ENCODE measurements around the gene INSYN2A. TPM values are rescaled to one million over a fixed set of nuclear protein-coding genes. Genes with fewer than 3 reads are reported as not detected.

The INSYN2A gene
- total and polyA plus RNA-seq, 2 of the 13 experiments (the other 11 are each of a cell fraction or from before 2014, with no cell fraction given) = not detected

- H4K20me1 ChIP-seq (ENCODE audit: insufficient read depth, low read length) = no peaks in the 10 kb centered on the region; the same call in 1 of the 2 replicates
- intact Hi-C loops (cut with micrococcal nuclease; ENCODE audit: unreplicated experiment) (no loop called here), in situ Hi-C loops (cut with HindIII; ENCODE audit: extremely low pct_ligation_motif_present, low pct_unique_long_range_greater_than_20kb) (no loop called here)
- H3K4me3 ChIP-seq (replicated peaks in 1 of 3; ENCODE audit: insufficient read depth in 1 of 3, low read depth in 2 of 3, low read length in 3 of 3) = no peak overlapping the region
- no peak overlapping the region for H3K9ac ChIP-seq (ENCODE audit: insufficient read depth, low read depth, low read length)
- ChIA-PET CTCF (ENCODE audit: low intra/inter-chr PET ratio, low total read pairs) (no interaction called here), POLR2A (no interaction called here)
- H3K4me1 ChIP-seq (ENCODE audit: insufficient read depth, low read length) = peaks cover 6% of the 10 kb centered on the region; the same call in 1 of the 2 replicates
- FAIRE-seq (no peak), ATAC-seq (no peak), DNase-seq (ENCODE audit: low spot score) (no peak)
- no TSS peak for BruUV-seq (replicated peaks)
- H3K9me3 ChIP-seq (ENCODE audit: low read length) = no peaks in the 10 kb centered on the region
- no peak overlapping the region for H2AFZ ChIP-seq (ENCODE audit: low read length)
- TF ChIP-seq FOXA1 (IDR thresholded peaks at IDR 0.05) = no peak
- TF ChIP-seq FOXA1 (CRISPR knock-in tag; IDR thresholded peaks at IDR 0.05) = no peak
- TF ChIP-seq PAF1 (CRISPR knock-in tag; IDR thresholded peaks at IDR 0.05) = no peak
- no peak for TF ChIP-seq ADNP (CRISPR knock-in tag; IDR thresholded peaks at IDR 0.05)
- TF ChIP-seq IKZF1 (IDR thresholded peaks at IDR 0.05) = no peak
- TF ChIP-seq PREB (CRISPR knock-in tag; IDR thresholded peaks at IDR 0.05) = no peak
- 0 out of 5 replicates have a peak, but pooled peaks cover 0 to 2% of the 10 kb centered on the region in 2 experiments for H3K36me3 ChIP-seq (replicated peaks in 1 of 2; ENCODE audit: control insufficient read depth in 1 of 2, insufficient read depth in 2 of 2, low read length in 2 of 2)
- no peaks in the 10 kb centered on the region for H3K79me2 ChIP-seq (ENCODE audit: insufficient read depth, low read length)
- WGBS (ENCODE audit: low lambda C conversion rate) = 97% methylated on average over 21 of the region's 28 CpGs
- H3K4me2 ChIP-seq (ENCODE audit: low read depth, low read length) = no peak overlapping the region
- no peaks in the 10 kb centered on the region for H3K27me3 ChIP-seq (ENCODE audit: control insufficient read depth in 1 of 2, insufficient read depth in 2 of 2, low read length in 2 of 2)
- no peak overlapping the region for H3K27ac ChIP-seq (ENCODE audit: extremely low read length, insufficient read depth, low read length)
Observed at GRCh38 chr10:127195041-127195506, 1.3 kb downstream of the INSYN2A start.

- no TSS peak for BruUV-seq (replicated peaks)
- H3K4me1 ChIP-seq (ENCODE audit: insufficient read depth, low read length) = peaks cover 6% of the 10 kb centered on the region; the same call in 1 of the 2 replicates
- DNase-seq (ENCODE audit: low spot score) (no peak), FAIRE-seq (no peak), ATAC-seq (no peak)
- no peaks in the 10 kb centered on the region for H3K27me3 ChIP-seq (ENCODE audit: control insufficient read depth in 1 of 2, insufficient read depth in 2 of 2, low read length in 2 of 2)
- H4K20me1 ChIP-seq (ENCODE audit: insufficient read depth, low read length) = no peaks in the 10 kb centered on the region; the same call in 1 of the 2 replicates
- H3K9me3 ChIP-seq (ENCODE audit: low read length) = no peaks in the 10 kb centered on the region
- H3K36me3 ChIP-seq (replicated peaks in 1 of 2; ENCODE audit: control insufficient read depth in 1 of 2, insufficient read depth in 2 of 2, low read length in 2 of 2) = no peaks in the 10 kb centered on the region
- CTCF ChIA-PET (ENCODE audit: low intra/inter-chr PET ratio, low total read pairs) = no interaction called here
- no peak overlapping the region for H3K4me2 ChIP-seq (ENCODE audit: low read depth, low read length)
- intact Hi-C loops (cut with micrococcal nuclease; ENCODE audit: unreplicated experiment) (no loop called here), in situ Hi-C loops (cut with HindIII; ENCODE audit: extremely low pct_ligation_motif_present, low pct_unique_long_range_greater_than_20kb) (no loop called here)
- no peak overlapping the region for H3K4me3 ChIP-seq (replicated peaks in 1 of 3; ENCODE audit: insufficient read depth in 1 of 3, low read depth in 2 of 3, low read length in 3 of 3)
- no peak overlapping the region for H2AFZ ChIP-seq (ENCODE audit: low read length)
- WGBS (ENCODE audit: low lambda C conversion rate) = 96% methylated on average over 15 of the region's 16 CpGs
- H3K9ac ChIP-seq (ENCODE audit: insufficient read depth, low read depth, low read length) = no peak overlapping the region
- POLR2A ChIA-PET = no interaction called here
- no peaks in the 10 kb centered on the region for H3K79me2 ChIP-seq (ENCODE audit: insufficient read depth, low read length)
- no peak overlapping the region for H3K27ac ChIP-seq (ENCODE audit: extremely low read length, insufficient read depth, low read length)
- TF ChIP-seq NFKBIZ (CRISPR knock-in tag; IDR thresholded peaks at IDR 0.05) = no peak
- no peak for TF ChIP-seq KLF11 (CRISPR knock-in tag; IDR thresholded peaks at IDR 0.05)
- TF ChIP-seq GTF2F1 (IDR thresholded peaks at IDR 0.05; ENCODE audit: low read length) = no peak
- no peak for TF ChIP-seq ZNF333 (CRISPR knock-in tag; IDR thresholded peaks at IDR 0.05; ENCODE audit: borderline replicate concordance)
- TF ChIP-seq GLI4 (CRISPR knock-in tag; IDR thresholded peaks at IDR 0.05; ENCODE audit: borderline replicate concordance) = no peak
- TF ChIP-seq ZNF326 (CRISPR knock-in tag; IDR thresholded peaks at IDR 0.05; ENCODE audit: borderline replicate concordance) = no peak
- TF ChIP-seq ZNF143 (CRISPR knock-in tag; IDR thresholded peaks at IDR 0.05) = no peak
- no peak for TF ChIP-seq CBX2 (IDR thresholded peaks at IDR 0.05; ENCODE audit: low read depth, low read length)
- TF ChIP-seq CBX2 (CRISPR knock-in tag; IDR thresholded peaks at IDR 0.05; ENCODE audit: low read depth) = no peak
- TF ChIP-seq, protein P1, sequence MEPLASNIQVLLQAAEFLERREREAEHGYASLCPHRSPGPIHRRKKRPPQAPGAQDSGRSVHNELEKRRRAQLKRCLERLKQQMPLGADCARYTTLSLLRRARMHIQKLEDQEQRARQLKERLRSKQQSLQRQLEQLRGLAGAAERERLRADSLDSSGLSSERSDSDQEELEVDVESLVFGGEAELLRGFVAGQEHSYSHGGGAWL (CRISPR knock-in tag; IDR thresholded peaks at IDR 0.05) = no peak
- TF ChIP-seq ZC3H13 (CRISPR knock-in tag; IDR thresholded peaks at IDR 0.05) = no peak
- no peak for TF ChIP-seq ISL2 (CRISPR knock-in tag; IDR thresholded peaks at IDR 0.05)
- TF ChIP-seq KLF12 (CRISPR knock-in tag; IDR thresholded peaks at IDR 0.05; ENCODE audit: borderline replicate concordance) = no peak
- no peak for TF ChIP-seq SSRP1 (CRISPR knock-in tag; IDR thresholded peaks at IDR 0.05)
- no peak for TF ChIP-seq KLF6 (CRISPR knock-in tag; IDR thresholded peaks at IDR 0.05)
- no peak for TF ChIP-seq ZNF343 (CRISPR knock-in tag; IDR thresholded peaks at IDR 0.05)
- TF ChIP-seq EHMT2 (IDR thresholded peaks at IDR 0.05; ENCODE audit: borderline replicate concordance, low read depth, low read length) = no peak
- TF ChIP-seq ARNTL (CRISPR knock-in tag; IDR thresholded peaks at IDR 0.05) = no peak
Observed at GRCh38 chr10:127194599-127194998, 1.8 kb downstream of the INSYN2A start.

All from HepG2 (cell line).